GM19035 (cell line): Measurements from ENCODE around the gene SLC25A13.

Experiments
- ATAC-seq: cut with Tn5 transposase; IDR thresholded peaks from one replicate; pipeline ENCODE4 v1.9.1; 2021; ENCODE audit not compliant: unreplicated experiment

The SLC25A13 gene

DNA sequence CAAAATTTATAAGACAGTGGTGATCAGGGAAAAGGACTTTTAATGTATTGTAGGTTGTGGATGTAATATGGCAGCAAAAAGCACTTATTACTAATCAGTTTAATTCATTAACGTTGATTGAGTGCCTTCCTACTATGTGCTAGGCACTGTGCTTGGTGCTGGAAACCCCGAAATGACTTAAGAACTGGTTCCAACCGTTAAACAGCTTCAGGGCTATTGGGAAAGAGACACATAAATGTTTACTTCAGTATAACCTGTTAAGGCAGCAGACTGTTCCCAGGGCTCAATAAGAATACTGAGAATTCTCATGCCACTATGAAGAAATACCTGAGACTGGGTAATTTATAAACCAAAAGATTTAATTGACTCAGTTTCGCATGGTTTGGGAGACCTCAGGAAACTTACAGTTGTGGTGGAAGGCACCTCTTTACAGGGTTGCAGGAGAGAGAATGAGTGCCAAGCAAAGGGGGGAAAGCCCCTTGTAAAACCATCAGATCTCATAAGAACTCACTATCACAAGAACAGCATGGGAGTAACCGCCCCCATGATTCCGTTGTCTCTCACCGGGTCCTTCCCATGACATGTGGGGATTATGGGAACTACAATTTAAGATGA lies 1.1 kb upstream of the SLC25A13 start:
- no peak for ATAC-seq

DNA sequence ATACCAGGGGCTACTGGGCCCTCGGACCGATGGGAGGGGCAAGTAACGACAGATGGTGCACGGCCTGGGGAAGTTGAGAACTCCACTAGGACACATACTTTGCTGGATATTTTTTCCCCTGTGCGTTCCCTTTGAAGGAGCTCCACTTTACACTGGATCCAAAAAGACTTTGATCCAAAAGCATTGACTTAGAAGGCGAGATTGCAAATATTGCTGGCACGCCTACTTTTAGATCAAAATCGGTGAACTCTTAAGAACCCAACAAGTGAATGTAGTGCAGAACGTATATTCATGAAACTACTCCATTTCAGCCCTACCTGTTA lies 436 bp upstream of the SLC25A13 start:
- no peak for ATAC-seq

DNA sequence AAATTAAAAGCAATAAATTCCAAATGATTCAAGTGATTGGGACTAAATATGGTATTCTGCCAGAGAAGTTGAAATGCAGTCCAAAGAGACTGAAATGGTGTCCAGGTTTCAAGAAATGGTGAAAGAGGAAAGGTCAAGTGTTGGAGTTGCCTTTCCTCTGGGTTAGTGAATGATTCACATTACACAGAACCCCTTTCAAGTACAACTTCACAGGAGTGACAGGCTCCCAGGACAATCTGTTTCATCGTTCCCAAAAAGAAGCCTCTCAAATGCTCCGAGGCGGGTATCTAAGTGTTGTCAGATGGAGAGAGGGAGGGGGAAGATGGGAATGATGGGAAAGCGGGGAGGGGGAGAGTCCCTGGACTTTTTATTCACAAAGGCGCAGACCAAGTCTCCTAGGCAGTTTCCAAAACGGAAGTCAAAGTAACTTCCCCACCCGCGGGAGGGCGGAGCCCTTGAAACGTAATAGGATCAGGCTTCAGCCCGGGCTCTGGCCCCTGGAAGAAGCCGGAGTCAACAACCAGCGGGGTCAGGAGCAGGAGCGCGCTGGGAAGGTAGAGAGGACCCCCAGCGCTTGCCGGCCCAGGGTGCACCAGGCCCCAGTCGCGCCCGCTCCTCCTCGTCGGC lies 754 bp downstream of the SLC25A13 start:
- peak; percentile 53 for ATAC-seq

DNA sequence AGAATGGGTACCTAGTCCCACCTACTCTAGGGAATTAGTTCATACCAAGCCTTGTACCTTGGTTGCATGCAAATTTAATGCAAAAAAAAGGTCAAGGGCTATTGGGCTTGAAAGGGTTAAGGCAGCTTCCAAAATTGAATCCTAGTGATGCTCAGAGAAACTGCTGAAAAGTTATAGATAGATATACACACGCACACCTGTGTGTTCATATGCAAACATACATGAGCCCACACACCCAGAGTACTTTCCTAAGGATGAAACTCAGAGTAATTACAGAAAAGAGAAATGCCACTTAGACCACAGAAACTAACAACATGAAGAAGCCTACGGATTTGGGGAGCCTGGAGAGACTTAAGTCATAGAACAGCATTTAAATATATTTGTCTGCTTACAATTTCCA lies 1.5 kb downstream of the SLC25A13 start:
- peak; percentile 23 for ATAC-seq

DNA sequence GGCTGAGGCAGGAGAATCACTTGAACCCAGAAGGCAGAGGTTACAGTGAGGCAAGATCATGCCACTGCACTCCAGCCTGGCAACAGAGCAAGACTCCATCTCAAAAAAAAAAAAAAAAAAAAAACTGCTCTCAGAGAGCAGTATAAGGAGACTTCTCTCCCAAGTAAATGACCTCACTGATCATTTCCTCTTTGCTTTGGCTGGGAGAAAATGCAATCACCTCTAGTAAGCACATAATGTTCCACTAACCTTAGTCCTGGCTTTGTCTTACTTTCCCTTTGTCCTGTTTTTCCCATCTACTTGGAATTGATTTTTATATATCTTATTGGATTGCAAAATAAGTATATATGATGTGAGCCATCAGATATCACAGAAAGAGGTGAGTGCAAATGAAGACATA lies 2.5 kb downstream of the SLC25A13 start:
- no peak for ATAC-seq

DNA sequence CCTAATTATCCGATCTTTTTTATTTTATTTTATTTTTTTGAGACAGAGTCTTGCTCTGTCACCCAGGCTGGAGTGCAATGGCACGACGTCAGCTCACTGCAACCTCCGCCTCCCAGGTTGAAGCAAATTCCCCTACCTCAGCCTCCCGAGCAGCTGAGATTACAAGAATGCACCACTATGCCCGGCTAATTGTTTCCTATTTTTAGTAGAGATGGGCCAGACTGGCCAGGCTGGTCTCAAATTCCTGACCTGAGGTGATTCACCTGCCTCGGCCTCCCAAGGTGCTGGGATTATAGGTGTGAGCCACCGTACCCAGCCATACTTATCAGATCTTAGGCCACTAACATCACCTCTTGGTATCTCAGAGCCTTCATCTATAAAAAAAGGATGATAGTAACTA lies 4.9 kb downstream of the SLC25A13 start:
- ATAC-seq, result no peak

DNA sequence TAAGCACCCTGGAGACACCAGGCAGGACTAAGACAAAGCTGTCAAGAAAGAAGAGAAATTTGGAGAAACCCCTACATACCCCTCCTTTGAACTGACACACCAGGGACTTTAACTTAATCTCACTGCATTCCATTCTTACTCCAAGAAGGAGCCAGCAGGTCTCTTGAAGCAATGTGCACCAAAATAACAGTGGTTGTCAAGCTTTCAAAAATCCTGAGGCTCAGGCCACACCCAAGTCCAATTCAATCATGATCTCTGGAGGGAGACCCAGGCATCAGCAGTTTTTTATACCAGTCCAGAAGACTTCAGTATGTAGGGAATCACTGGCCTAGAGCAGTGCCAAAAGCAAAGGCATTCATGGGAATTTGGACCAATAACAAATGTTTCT lies 6.8 kb downstream of the SLC25A13 start:
- no peak for ATAC-seq

DNA sequence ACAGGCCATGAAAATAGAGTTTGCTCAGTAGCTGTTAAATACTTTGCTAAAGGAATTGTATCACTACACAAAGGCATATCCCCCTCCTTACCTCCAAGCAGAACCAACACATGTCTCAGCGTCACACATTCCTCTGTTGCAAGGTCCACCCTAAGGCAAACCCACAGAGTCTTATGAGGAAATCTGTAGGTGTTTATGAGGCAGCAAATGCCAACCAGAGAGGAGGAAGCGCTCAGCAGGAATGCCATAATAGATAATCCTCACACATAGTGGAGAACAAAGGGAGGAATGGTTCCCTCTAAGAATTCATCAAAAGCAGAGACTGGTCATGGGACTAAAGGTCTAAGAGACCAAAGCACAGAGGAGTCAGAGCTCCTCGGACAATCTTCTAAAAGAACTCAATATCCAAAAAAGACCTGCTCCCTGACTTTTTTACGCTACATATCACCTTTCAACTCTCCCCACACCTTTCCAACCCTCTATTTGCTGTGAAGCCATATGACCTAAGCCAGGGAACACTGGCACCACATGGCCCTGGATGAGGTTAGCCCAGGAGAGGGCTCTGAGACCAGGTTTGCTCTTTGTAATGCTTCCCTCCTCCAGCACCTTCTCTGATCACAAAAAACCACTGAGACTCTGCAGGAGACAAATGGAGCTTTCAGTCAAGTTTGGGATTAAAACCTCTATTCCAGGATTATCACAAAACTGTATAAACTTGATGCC lies 7.3 kb downstream of the SLC25A13 start:
- no peak for ATAC-seq

DNA sequence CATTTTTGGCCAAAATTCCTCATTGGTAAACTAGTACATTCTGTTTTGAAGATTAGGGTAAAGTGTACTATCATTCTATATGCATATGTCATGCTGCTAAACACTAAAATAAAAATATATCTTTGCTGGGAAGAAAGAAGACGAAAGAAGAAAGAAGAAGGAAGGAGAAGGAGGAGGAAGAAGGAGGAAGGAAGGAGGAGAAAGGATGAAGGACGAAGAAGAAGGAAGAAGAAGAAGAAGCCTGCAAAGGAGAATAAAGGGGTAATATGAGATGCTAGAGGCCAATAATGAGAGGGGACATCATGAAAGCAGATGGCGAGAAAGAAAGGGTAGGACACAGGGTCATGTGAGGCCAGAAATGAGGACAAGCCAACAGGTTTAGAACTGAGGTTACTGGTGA lies 8.0 kb downstream of the SLC25A13 start:
- ATAC-seq, result no peak

DNA sequence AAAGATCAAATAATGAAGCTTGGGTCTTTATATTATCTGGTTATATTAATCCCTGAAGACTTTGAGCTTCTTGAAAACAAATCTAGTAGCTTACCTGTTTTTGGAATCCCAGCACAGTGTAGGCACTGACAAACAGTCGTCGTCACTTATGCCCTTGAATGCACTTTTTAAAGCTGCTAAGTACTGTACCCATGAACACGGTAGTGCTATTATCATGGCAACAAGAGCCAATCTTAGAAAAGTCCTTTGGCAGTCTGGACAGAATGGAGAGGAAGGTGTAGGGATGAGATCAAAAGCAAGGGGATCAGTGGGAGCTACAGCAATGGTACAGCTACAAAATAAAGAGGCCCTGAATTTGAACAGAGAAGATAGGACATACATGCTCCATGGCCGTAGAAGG lies 9.4 kb downstream of the SLC25A13 start:
- no peak for ATAC-seq

DNA sequence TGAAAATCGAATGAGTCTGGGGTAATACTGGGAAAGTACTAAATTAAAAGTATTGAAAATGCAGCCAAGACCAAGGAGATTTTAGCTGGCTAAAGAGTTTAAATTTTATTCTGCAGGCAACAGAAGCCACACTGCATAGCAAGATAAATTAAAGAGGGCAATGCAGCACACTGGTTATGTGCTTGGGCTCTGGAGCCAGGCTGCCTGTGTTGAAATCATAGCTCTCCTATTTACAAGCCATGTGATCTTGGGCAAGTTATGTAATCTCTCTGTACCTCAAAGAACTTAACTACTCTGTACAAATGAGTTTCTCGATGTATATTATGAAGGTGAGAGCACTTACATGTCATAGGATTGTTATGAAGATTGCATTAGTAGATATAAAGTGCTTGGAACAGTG lies 9.9 kb downstream of the SLC25A13 start:
- ATAC-seq, result no peak

DNA sequence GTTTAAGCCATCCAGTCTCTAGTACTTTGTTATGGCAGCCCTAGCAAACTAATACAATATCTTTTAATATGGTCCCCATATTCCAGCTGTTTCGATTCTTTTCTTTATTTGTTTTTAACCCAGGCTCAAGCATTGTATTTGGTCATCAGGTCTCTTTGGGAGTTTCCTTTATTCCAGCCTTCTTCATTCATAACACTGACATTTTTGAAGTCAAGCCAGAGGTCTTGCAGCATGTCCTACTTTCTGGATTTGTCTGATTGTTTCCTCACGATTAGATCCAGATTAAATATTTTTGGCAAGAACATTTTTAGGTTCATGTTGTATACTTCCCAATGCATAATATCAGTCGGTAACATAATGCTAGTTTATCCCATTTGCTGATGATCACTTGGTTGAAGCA lies 11.8 kb downstream of the SLC25A13 start:
- ATAC-seq, result no peak

DNA sequence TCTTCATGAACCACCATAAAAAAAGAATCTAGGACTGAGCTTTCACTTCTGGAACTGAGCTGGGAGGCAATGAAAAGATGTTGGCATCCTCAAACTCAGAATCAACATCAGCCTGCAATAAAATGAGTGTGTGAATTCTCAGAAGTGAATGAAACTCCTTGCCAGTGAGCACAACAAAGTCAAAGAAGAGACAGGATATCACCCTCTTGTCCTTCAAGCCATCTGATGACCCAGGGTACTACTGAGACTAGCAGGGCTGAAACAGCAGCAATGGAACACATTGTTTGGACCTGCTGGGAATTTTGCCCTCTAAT lies 13.0 kb downstream of the SLC25A13 start:
- ATAC-seq, result no peak

DNA sequence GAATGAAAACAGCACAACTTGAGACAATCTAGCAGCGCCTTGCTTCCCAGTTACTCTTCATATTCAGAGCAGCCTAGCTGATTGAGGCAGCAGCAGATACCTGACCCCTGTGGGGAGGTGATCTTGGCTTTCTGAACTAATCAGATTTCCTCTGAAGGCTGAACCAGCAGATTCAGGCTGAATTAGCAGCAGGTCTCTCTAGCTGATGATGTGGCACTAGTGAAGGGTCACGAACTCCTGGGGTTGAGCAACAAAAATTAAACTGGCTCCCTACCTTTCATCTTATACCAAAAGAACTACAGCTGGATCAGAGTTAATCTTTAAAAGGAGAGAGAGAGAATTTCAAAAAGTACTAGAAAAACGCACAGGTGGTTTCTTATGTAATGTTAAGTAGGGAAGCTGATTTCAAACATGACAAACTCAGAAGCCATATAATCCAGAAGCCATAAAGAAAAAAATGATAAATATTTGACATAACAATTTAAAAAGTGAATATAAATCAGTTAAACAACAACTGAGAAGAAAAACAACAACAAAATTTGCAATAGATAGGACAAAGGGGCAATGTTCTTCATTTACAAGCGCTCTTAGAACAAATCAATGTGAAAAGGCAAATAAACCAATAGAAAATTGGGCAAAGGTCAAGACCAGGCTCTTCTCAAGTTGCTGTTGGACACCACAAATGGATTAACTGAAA lies 13.5 kb downstream of the SLC25A13 start:
- ATAC-seq, result no peak

DNA sequence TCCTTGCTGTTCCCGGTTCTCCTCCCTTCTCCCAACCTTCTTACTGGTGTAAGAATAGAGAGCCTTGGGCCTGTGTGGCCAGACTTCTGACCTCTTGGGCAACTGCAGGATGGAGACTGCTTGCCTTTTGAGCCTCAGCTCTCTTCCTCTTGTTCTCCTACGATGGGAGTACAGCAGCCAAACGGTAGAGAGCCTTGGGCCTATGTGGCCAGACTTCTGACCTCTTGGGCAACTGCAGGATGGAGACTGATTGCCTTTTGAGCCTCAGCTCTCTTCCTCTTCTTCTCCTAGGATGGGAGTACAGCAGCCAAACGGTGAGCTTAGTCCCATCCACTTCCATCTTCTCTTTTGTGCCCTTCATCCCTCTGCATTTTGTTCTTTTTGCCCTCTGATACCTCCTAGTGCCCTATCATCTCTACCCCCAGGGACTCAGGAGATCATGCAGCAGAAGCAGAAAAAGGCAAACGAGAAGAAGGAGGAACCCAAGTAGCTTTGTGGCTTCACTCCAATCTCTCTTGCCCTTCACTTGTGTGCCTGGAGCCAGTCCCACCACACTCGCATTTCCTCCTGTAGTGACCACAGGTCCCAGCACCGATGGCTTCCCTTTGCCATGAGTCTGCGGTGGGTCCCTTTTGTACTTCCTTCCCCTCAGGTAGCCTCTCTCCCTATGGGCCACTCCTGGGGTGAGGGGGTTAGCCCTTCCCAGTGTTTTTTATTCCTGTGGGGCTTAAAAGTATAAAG lies 15.3 kb downstream of the SLC25A13 start:
- no peak for ATAC-seq

DNA sequence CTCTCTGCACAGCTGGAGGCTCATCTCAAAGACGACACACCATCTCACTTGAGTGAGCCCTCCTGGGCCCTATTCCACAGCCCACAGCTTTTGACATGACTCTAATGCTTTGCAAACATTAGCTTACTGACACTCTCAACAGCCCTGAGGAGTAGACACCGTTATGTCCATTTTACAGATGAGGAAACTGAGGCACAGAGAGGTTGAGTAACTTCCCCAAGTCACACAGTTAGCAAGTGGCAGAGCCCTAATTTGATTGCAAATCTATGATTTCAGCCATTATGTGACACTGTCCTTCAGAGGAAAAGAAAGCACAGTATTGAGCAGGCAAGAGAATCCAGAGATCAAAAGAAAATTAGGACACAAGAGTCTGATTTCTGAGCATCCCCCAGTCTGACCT lies 16.0 kb downstream of the SLC25A13 start:
- ATAC-seq, result no peak

DNA sequence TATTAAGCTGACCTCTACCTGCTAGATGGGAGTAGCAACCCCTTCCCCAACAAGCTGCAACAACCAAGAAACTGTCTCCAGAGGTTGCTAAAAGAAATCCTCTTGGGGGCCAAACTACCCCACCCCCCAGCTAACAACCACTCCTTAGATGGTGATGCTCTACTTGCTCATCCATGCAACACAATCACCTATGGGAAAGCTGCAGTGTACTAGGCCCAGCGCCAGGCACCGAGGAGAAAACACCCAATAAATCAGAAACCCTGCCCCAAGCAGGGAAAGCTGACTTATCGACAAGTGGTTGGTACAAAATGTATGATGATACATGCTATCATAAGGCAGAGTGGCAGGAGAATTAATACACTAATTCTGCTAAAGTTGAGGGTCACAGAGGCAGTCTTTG lies 17.3 kb downstream of the SLC25A13 start:
- no peak for ATAC-seq

DNA sequence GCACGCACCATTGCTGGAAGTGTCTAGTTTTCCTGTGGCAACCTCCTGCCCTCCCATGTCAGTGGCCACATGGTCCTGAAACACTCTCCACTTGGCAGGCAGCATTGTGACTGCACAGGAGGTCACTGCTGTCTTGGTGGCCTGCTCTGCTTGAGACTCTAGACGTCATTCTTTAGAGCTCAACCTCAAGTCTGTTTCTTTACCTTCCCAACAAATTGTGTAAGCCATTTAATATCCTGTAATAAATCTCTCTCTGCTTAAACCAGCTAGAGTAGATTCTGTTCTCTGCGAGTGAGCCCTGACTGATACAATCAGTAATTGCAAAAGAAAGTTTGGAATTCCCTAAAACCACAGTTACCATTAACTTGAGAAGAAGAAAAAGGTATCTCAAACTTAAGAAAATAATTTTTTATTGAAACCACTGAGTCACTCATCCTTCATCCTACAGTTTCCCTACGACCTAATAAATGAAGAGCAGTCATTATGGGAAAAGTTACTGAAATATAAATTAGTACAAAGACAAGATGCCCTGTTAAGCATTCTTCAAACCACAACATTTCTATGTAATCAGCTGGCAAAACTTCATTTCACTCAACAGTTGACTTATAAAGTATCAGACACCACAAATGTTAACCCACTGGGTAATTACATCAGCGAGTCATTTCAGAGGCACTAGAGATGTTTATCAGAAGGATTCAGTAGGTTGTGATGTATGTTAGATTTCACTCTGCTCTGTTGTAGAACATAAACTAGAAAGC lies 18.0 kb downstream of the SLC25A13 start:
- ATAC-seq, result no peak

DNA sequence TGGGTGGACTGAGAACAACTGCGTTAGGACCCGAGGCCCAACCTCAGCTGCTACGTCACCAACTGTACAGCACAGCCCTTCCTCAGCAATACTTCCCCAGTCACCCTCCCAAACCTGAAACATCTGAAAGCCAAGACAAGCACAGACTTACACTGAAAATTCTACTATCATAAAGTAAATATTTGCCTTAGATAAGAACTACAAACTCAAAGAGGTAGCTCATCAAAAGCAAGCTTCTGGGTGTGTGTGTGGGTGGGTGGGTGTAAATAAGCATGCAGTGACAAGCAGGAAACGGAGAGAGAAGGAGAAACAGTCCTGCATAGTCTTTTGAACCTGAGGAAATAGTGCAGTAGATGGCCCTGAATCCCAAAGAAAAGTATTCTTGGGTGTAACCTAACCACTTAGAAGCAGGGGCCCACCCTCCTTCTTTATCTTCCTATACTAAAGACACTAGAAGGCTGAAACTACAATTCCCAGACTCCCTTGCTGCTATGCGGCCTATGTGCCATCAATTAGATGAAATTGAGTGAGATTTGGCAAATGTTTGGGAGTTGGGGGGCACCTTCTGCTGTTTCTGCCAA lies 18.7 kb downstream of the SLC25A13 start:
- ATAC-seq, result no peak

DNA sequence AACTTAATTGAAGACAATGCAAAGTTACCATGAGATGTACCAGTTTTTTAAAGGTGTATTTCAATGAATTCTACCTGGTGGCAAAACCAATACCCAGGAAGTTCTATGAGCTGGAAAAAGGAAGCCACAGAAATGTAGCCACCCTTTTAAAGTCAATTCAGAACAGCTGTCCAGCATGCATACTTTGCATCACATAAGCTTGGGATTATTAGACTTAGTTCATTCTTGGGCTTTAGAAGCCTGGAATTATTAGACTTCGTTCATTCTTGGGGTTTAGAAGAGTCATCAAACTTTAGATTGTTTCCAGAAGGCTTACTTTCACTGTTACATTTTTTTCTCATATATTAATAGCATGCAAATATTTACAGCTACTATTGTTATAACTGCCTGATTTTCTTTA lies 20.9 kb downstream of the SLC25A13 start:
- no peak for ATAC-seq

DNA sequence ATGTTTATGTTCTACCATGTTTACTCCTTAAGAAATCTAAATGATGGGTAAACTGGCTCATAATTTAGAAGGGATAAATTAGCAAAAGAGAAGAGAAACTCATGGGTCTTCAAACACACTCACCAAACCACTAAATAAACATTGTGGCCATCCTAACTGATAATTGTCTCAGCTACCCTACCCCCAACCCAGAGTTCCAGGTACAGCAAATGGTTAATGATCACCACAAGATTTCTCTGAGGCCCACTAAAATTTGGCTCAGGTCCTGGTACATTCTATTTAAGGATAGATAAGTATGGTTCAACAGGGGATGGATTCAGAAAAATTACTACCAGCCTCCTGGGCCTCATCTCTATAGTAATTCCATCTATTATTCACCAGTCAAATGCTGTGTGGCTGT lies 21.4 kb downstream of the SLC25A13 start:
- no peak for ATAC-seq
